Measurements from ENCODE around the gene HEPN1. TPM values are rescaled to one million over a fixed set of nuclear protein-coding genes. Genes with fewer than 3 reads are reported as not detected.

The HEPN1 gene
- total and polyA plus RNA-seq, 4 donors: 48.4 to 68.9 TPM; not detected in 2

DNA sequence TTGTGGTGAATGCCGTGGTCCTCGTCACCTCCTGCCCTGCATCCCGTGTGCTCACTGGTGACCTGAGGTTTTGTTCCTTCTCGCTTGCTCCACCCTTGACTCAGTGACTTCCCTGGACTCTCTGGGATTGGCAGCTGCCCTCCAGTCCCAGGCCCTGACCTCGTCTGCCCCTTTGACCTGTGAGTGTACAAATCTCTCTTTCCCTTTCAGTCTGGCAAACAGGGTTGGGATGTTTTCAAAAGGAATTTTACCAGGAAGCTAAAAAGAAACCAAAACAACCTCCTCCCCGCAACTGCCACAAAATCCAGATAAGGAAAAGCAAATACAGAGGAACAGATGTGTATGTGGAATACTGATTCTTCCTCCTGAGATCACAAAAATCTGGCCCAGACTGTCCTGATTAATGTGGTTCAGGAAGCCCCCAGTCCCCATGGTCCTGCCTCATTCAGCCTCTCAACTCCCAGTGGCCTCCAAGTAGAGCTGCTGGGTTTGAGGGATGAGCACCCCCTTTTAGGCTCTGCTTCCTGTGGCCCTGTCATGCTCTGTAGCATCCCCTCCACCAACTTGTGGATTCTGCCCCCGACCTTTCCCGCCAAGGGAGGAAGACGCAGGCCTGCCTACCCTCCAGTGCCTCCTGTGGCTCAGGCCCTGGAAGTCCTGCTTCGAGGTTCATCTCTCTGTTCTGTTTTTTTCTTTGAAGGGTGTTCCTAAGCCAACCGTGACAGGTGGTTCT is 36.5 kb upstream of the HEPN1 start:
- Histone ChIP-seq H3K4me1 (ENCODE audit: control insufficient read depth, insufficient read depth, low read length) (peaks cover 26% of the 10 kb centered on the region), H3K36me3 (ENCODE audit: control insufficient read depth, insufficient read depth, low read length) (peaks cover 22% of the 10 kb centered on the region), H3K27ac (ENCODE audit: low read depth, low read length) (no peak overlapping the region), H3K9me3 (ENCODE audit: control insufficient read depth, insufficient read depth, low read length) (no peaks in the 10 kb centered on the region), H3K27me3 (ENCODE audit: control insufficient read depth, insufficient read depth, low read length) (no peaks in the 10 kb centered on the region), H3K4me3 (ENCODE audit: low read depth, low read length) (no peak overlapping the region)
- DNase-seq (ENCODE audit: low read depth in 4 of 6, low spot score in 6 of 6): no peak
- WGBS (ENCODE audit: insufficient coverage): 63% methylated on average over 8 of the region's 11 CpGs

DNA sequence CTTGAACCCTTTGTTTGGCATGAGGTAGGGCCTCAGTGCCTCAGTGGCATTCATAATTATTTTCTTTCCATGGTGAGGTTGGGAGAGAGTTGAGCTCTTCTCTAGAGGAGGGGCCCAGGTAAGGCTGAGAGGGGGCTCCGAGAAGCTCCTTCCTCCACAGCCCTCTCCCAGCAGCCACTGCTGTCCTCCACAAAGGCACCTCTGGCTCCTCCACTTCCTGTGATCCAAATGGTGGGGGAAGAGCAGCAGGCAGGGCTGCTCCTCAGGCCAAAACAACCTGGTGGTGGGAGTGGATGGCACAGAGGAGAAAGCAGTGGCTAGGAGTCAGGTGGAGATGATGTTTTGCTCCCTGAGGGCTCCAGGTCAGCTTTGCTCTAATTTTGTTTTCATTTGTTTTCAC is 34.7 kb upstream of the HEPN1 start:
- H3K27me3 ChIP-seq (ENCODE audit: control insufficient read depth, insufficient read depth, low read length): no peaks in the 10 kb centered on the region
- peaks cover 8% of the 10 kb centered on the region for H3K4me1 ChIP-seq (ENCODE audit: control insufficient read depth, insufficient read depth, low read length)
- H3K4me3 ChIP-seq (ENCODE audit: low read depth, low read length): no peak overlapping the region
- no CpG with 5 or more reads among the region's 1 CpG for WGBS (ENCODE audit: insufficient coverage)
- no peak for DNase-seq (ENCODE audit: low read depth in 4 of 6, low spot score in 6 of 6)
- H3K27ac ChIP-seq (ENCODE audit: low read depth, low read length): no peak overlapping the region
- H3K36me3 ChIP-seq (ENCODE audit: control insufficient read depth, insufficient read depth, low read length): peaks cover 13% of the 10 kb centered on the region
- no peaks in the 10 kb centered on the region for H3K9me3 ChIP-seq (ENCODE audit: control insufficient read depth, insufficient read depth, low read length)

DNA sequence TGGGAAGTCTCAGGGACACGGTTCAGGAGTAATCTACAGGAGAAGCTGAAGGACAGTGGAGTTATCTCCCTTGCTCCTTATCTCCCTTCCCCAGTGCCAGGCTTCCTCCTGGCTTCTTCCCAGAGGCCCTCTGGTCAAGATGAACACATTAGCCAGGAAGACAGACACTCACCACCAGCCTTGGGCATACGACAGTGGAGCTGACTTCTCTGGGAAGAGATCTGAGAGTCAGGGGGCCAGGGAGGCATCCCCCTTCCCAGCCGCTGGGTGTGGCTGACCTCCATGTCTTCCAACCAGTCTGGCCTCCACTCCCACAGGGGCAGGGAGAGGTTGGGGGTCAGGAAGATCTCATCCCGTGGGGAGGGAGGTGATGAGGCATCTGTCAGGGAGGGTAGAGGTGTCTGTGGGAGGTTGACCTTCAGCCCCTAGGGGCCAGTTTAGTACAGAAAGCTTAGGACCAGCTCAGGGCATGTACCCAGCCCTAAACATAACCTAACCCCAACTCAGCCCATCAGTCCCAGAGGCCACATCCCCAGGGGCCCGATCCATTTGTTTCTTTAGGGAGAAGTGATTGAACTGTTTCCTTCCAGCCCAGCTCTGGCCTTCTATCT is 34.1 kb upstream of the HEPN1 start:
- H3K4me1 ChIP-seq (ENCODE audit: control insufficient read depth, insufficient read depth, low read length): peaks cover 4% of the 10 kb centered on the region
- H3K9me3 ChIP-seq (ENCODE audit: control insufficient read depth, insufficient read depth, low read length): no peaks in the 10 kb centered on the region
- DNase-seq (ENCODE audit: low read depth in 4 of 6, low spot score in 6 of 6): no peak
- no peaks in the 10 kb centered on the region for H3K27me3 ChIP-seq (ENCODE audit: control insufficient read depth, insufficient read depth, low read length)
- no peak overlapping the region for H3K4me3 ChIP-seq (ENCODE audit: low read depth, low read length)
- H3K36me3 ChIP-seq (ENCODE audit: control insufficient read depth, insufficient read depth, low read length): peaks cover 6% of the 10 kb centered on the region
- H3K27ac ChIP-seq (ENCODE audit: low read depth, low read length): no peak overlapping the region
- WGBS (ENCODE audit: insufficient coverage): 83% methylated on average over 1 of the region's 5 CpGs

DNA sequence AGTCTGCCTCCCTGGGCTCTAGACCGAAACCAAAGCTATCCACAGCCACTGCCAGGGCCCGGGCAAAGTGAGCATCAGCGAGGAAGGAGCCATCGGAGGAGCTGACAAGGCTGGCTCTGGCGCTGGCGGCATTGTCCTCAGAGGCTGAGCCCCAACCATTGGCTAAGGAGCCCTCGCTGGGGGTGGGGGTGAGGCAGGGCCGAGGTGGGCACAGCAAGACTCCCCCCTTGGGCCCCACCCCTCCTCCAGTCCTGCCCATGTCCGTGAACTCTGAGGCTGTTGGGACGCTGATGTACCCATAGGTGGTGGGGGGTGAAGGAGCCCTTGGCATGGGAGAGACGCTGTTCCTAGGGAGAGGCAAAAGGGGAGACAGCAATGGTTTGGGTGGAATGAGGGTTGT is 32.6 kb upstream of the HEPN1 start:
- Histone ChIP-seq H3K36me3 (ENCODE audit: control insufficient read depth, insufficient read depth, low read length) (no peaks in the 10 kb centered on the region), H3K27ac (ENCODE audit: low read depth, low read length) (no peak overlapping the region), H3K4me3 (ENCODE audit: low read depth, low read length) (no peak overlapping the region), H3K9me3 (ENCODE audit: control insufficient read depth, insufficient read depth, low read length) (no peaks in the 10 kb centered on the region), H3K4me1 (ENCODE audit: control insufficient read depth, insufficient read depth, low read length) (peaks cover 10% of the 10 kb centered on the region), H3K27me3 (ENCODE audit: control insufficient read depth, insufficient read depth, low read length) (no peaks in the 10 kb centered on the region)
- DNase-seq (ENCODE audit: low read depth in 4 of 6, low spot score in 6 of 6): no peak
- whole genome bisulfite sequencing (ENCODE audit: insufficient coverage): 98% methylated on average over 7 of the region's 11 CpGs

DNA sequence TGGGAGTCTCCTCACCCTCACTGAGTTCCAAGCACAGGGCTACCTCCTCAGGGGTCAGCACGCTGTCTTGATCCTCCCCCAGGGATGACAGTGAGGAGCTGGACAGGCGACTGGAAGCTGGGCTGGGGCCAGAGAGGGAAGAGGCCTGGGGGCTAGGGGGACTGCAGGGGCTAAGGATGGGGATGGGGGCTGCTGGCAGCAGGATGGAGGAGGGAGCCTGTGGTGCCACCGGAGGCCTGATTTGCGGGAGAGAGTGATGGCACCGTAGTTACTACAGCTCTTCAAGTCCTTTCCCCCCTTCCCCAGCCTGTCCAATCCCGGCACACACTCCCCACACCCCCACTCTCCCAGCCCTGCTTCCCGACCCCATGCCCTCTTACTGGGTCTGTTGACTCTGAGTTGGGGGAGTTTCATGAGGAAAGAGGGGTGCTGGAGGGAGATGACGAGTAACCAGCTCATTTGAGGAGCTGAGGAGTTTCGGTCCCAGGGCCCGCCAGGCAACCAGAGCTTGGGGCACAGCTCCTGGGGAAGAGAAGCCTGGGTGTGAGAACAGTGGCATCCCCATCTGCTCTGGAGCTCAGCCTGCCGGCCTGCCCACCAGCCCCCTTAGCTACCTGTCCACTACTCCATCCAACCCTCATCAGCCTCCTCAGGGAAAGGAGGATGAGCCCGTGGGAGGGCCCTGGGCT is 31.9 kb upstream of the HEPN1 start:
- Histone ChIP-seq H3K4me3 (ENCODE audit: low read depth, low read length) (no peak overlapping the region), H3K27ac (ENCODE audit: low read depth, low read length) (no peak overlapping the region), H3K4me1 (ENCODE audit: control insufficient read depth, insufficient read depth, low read length) (peaks cover 12% of the 10 kb centered on the region), H3K27me3 (ENCODE audit: control insufficient read depth, insufficient read depth, low read length) (no peaks in the 10 kb centered on the region), H3K9me3 (ENCODE audit: control insufficient read depth, insufficient read depth, low read length) (no peaks in the 10 kb centered on the region), H3K36me3 (ENCODE audit: control insufficient read depth, insufficient read depth, low read length) (no peaks in the 10 kb centered on the region)
- 83% methylated on average over 6 of the region's 12 CpGs for WGBS (ENCODE audit: insufficient coverage)
- no peak for DNase-seq (ENCODE audit: low read depth in 4 of 6, low spot score in 6 of 6)

DNA sequence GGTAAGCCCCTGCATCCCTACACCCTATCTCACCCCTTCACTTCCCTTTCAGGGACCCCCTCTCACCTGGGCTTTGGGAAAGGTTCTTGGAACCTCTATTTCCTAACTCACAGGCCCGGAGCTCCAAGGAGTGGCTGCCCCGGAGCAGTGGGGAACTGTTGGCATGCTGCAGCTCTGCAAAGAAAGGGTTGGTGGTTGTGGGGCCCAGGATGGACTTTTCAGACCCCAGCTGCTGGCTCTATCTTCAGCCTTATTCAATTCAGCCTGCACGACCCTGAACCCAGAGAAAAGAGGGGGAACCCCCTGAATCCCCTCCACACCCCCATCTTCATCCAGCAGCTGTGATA is 31.4 kb upstream of the HEPN1 start:
- H3K27ac ChIP-seq (ENCODE audit: low read depth, low read length): no peak overlapping the region
- no peaks in the 10 kb centered on the region for H3K27me3 ChIP-seq (ENCODE audit: control insufficient read depth, insufficient read depth, low read length)
- WGBS (ENCODE audit: insufficient coverage): no CpG with 5 or more reads among the region's 3 CpGs
- peaks cover 12% of the 10 kb centered on the region for H3K4me1 ChIP-seq (ENCODE audit: control insufficient read depth, insufficient read depth, low read length)
- DNase-seq (ENCODE audit: low read depth in 4 of 6, low spot score in 6 of 6): no peak
- H3K4me3 ChIP-seq (ENCODE audit: low read depth, low read length): no peak overlapping the region
- no peaks in the 10 kb centered on the region for H3K36me3 ChIP-seq (ENCODE audit: control insufficient read depth, insufficient read depth, low read length)
- no peaks in the 10 kb centered on the region for H3K9me3 ChIP-seq (ENCODE audit: control insufficient read depth, insufficient read depth, low read length)

DNA sequence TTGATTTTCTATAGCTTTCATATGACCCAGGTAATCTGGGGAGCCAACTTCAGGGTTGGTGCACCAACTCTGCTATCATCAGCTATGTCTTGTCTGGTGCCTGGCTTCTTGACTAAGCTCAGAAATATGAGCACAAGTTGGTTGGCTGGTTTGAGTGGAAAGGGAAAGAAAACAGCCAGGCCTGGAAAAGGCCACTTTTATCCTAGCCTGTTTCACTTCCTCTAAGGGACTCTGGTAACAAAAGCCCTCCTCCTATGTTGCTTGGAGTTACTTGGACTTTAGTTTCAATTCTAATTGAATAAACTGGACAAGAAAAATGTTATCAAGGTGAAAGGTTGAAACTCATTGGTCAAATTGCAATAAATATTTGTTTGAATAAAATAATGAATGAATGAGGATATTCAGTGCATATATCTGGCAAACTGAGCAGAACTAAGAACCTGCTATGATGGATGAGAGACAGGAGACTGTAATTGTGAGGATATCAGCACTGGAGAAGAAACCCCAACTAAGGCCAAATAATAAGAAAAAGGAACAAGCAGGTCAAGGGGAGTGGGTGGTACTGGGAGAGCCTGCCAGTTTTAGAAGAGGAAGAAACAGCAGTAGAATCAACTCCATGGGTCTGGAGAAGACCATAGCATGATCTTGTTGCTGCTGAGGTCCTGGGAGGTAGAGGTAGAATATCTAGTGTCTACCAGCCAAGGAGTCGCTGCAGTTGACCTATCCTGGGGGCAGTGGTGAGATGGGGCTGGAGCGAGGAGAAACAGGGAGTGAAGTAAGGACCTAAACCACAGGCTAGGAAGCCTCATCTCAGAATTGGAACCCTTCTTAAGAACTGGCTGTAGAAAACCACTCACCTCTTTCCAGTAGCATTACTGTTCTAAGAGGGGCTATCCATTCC is 29.6 kb upstream of the HEPN1 start:
- Histone ChIP-seq H3K27ac (ENCODE audit: low read depth, low read length) (no peak overlapping the region), H3K4me1 (ENCODE audit: control insufficient read depth, insufficient read depth, low read length) (peaks cover 19% of the 10 kb centered on the region), H3K4me3 (ENCODE audit: low read depth, low read length) (no peak overlapping the region), H3K36me3 (ENCODE audit: control insufficient read depth, insufficient read depth, low read length) (no peaks in the 10 kb centered on the region), H3K9me3 (ENCODE audit: control insufficient read depth, insufficient read depth, low read length) (no peaks in the 10 kb centered on the region), H3K27me3 (ENCODE audit: control insufficient read depth, insufficient read depth, low read length) (no peaks in the 10 kb centered on the region)
- no peak for DNase-seq (ENCODE audit: low read depth in 4 of 6, low spot score in 6 of 6)
- WGBS (ENCODE audit: insufficient coverage): 75% methylated on average over 1 of the region's 2 CpGs

DNA sequence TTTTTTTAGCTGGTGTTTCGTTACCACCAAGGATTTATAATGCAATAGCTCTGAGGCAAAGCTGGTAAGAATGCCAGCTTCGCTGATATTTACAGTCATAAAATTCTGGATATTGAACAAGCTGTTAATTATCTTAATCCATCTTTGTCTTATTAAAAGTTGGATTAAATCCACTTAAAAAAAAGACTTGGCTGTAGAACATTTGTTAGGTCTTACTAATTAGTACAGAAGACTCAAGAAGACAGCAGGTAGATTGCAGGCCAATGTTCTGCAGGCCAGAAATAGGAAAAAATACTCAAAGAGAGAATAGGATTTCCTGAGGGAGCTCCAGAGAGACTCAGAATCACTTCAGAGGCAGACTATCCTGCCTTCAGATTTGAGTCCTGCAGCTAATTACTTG is 28.9 kb upstream of the HEPN1 start:
- no peak for DNase-seq (ENCODE audit: low read depth in 4 of 6, low spot score in 6 of 6)

DNA sequence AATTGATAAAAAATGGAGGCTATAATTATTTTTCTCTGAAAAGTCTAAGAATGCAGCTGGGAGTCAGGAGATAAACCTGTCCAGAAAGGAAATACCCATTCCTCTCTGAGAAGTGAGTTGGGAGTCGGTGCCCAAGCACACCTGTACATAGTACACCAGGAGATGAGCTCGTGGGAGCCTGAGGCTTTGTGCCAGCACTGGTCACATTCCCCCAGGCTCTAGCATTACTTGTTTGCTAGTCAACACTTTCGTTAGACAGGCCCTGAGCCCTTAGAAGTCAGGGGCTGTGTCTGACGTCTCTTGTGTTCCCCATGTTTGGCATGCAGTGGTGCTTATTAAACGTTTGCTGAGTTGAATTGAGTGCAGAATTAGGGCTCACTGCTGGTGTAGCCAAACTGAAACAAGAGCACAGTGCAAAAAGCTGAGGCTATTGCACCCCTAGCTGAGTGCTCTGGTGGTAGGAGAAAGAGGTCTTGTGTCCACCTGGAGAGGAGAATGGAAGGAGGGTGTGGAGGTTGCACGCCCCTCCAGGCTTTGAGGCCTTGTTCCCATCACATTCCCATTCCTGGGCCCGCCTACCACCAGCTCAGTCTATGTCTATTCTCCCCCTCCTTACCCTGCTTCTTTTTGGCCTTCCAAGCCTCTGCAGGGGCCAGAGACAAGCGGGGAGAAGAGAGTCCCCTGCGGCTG is 28.2 kb upstream of the HEPN1 start:
- Histone ChIP-seq H3K4me3 (ENCODE audit: low read depth, low read length) (no peak overlapping the region), H3K27ac (ENCODE audit: low read depth, low read length) (no peak overlapping the region), H3K36me3 (ENCODE audit: control insufficient read depth, insufficient read depth, low read length) (no peaks in the 10 kb centered on the region), H3K27me3 (ENCODE audit: control insufficient read depth, insufficient read depth, low read length) (no peaks in the 10 kb centered on the region), H3K4me1 (ENCODE audit: control insufficient read depth, insufficient read depth, low read length) (peaks cover 23% of the 10 kb centered on the region), H3K9me3 (ENCODE audit: control insufficient read depth, insufficient read depth, low read length) (no peaks in the 10 kb centered on the region)
- WGBS (ENCODE audit: insufficient coverage): 64% methylated on average over 6 of the region's 9 CpGs
- no peak for DNase-seq (ENCODE audit: low read depth in 4 of 6, low spot score in 6 of 6)

More for the DNA sequence above, 28.9 kb upstream of the HEPN1 start:
- no peaks in the 10 kb centered on the region for H3K36me3 ChIP-seq (ENCODE audit: control insufficient read depth, insufficient read depth, low read length)
- no peaks in the 10 kb centered on the region for H3K9me3 ChIP-seq (ENCODE audit: control insufficient read depth, insufficient read depth, low read length)
- no CpG with 5 or more reads among the region's 2 CpGs for WGBS (ENCODE audit: insufficient coverage)
- peaks cover 19% of the 10 kb centered on the region for H3K4me1 ChIP-seq (ENCODE audit: control insufficient read depth, insufficient read depth, low read length)
- no peaks in the 10 kb centered on the region for H3K27me3 ChIP-seq (ENCODE audit: control insufficient read depth, insufficient read depth, low read length)
- no peak overlapping the region for H3K4me3 ChIP-seq (ENCODE audit: low read depth, low read length)
- H3K27ac ChIP-seq (ENCODE audit: low read depth, low read length): no peak overlapping the region

All from spinal cord (tissue), 10 donors.